ENCODE measurements around the gene KCNB1. TPM values are rescaled to one million over a fixed set of nuclear protein-coding genes. Genes with fewer than 3 reads are reported as not detected.

The KCNB1 gene
- total and polyA plus RNA-seq, 2 experiments from 2014 or later, result 0.11 to 0.13 TPM

- Histone ChIP-seq H4K20me1 (ENCODE audit: insufficient read depth) (no peaks in the 10 kb centered on the region), H3K9me3 (ENCODE audit: low read depth) (no peaks in the 10 kb centered on the region), H3K9me2 (ENCODE audit: insufficient read depth) (no peaks in the 10 kb centered on the region), H3K79me2 (ENCODE audit: insufficient read depth) (no peaks in the 10 kb centered on the region), H3K4me2 (ENCODE audit: unreplicated experiment) (no peak overlapping the region), H3K27me3 (replicated peaks; ENCODE audit: insufficient read depth) (peaks cover 16% of the 10 kb centered on the region; the same call in 1 of the 2 replicates), H3K36me3 (ENCODE audit: low read depth) (no peaks in the 10 kb centered on the region), H3K9ac (no peak overlapping the region), H3F3A (ENCODE audit: insufficient read depth) (no peaks in the 10 kb centered on the region), H3K4me1 (ENCODE audit: insufficient read depth) (no peaks in the 10 kb centered on the region), H3K27ac (no peak overlapping the region), H3K4me3 (no peak overlapping the region), H2AFZ (no peak overlapping the region)
- in situ Hi-C loops (cut with MboI), result no loop called here
- 75 to 80% methylated on average over 11 of the region's 11 CpGs for WGBS, 2 experiments (ENCODE audit: low coverage in 1 of 2, low lambda C conversion rate in 2 of 2, missing lambda C conversion rate in 2 of 2)
- DNase-seq, result no peak
- TF ChIP-seq EZH2phosphoT487 (IDR thresholded peaks at IDR 0.05; ENCODE audit: insufficient read depth, low read depth) (no peak), EZH2 (IDR thresholded peaks at IDR 0.05; ENCODE audit: insufficient read depth, poor library complexity, severe bottlenecking) (no peak)
Measured at GRCh38 chr20:49408509-49409104, 73.9 kb downstream of the KCNB1 start.

- no peaks in the 10 kb centered on the region for H3K9me2 ChIP-seq (ENCODE audit: insufficient read depth)
- TF ChIP-seq EZH2 (IDR thresholded peaks at IDR 0.05; ENCODE audit: insufficient read depth, poor library complexity, severe bottlenecking) (no peak), EZH2phosphoT487 (IDR thresholded peaks at IDR 0.05; ENCODE audit: insufficient read depth, low read depth) (no peak)
- H3K9me3 ChIP-seq (ENCODE audit: low read depth), result no peaks in the 10 kb centered on the region
- in situ Hi-C loops (cut with MboI), result no loop called here
- WGBS, 2 experiments (ENCODE audit: low coverage in 1 of 2, low lambda C conversion rate in 2 of 2, missing lambda C conversion rate in 2 of 2), result 67 to 70% methylated on average over 9 of the region's 9 CpGs
- no peak overlapping the region for H3K27ac ChIP-seq
- no peaks in the 10 kb centered on the region for H4K20me1 ChIP-seq (ENCODE audit: insufficient read depth)
- DNase-seq, result no peak
- H3K36me3 ChIP-seq (ENCODE audit: low read depth), result no peaks in the 10 kb centered on the region
- H3K9ac ChIP-seq, result no peak overlapping the region
- H3K4me2 ChIP-seq (ENCODE audit: unreplicated experiment), result no peak overlapping the region
- H3F3A ChIP-seq (ENCODE audit: insufficient read depth), result no peaks in the 10 kb centered on the region
- no peak overlapping the region for H2AFZ ChIP-seq
- H3K79me2 ChIP-seq (ENCODE audit: insufficient read depth), result no peaks in the 10 kb centered on the region
- peaks cover 3% of the 10 kb centered on the region; the same call in 1 of the 2 replicates for H3K27me3 ChIP-seq (replicated peaks; ENCODE audit: insufficient read depth)
- no peak overlapping the region for H3K4me3 ChIP-seq
- H3K4me1 ChIP-seq (ENCODE audit: insufficient read depth), result no peaks in the 10 kb centered on the region
Measured at GRCh38 chr20:49406666-49407065, 75.8 kb downstream of the KCNB1 start.

- no peaks in the 10 kb centered on the region for H3K9me2 ChIP-seq (ENCODE audit: insufficient read depth)
- TF ChIP-seq EZH2 (IDR thresholded peaks at IDR 0.05; ENCODE audit: insufficient read depth, poor library complexity, severe bottlenecking) (no peak), EZH2phosphoT487 (IDR thresholded peaks at IDR 0.05; ENCODE audit: insufficient read depth, low read depth) (no peak)
- H3K79me2 ChIP-seq (ENCODE audit: insufficient read depth), result no peaks in the 10 kb centered on the region
- no peak overlapping the region for H3K4me2 ChIP-seq (ENCODE audit: unreplicated experiment)
- H3K4me3 ChIP-seq, result no peak overlapping the region
- DNase-seq, result no peak
- peaks cover 3% of the 10 kb centered on the region; the same call in 1 of the 2 replicates for H3K4me1 ChIP-seq (ENCODE audit: insufficient read depth)
- no peaks in the 10 kb centered on the region for H4K20me1 ChIP-seq (ENCODE audit: insufficient read depth)
- in situ Hi-C loops (cut with MboI), result no loop called here
- H3K27ac ChIP-seq, result no peak overlapping the region
- no peak overlapping the region for H3K9ac ChIP-seq
- H3K27me3 ChIP-seq (replicated peaks; ENCODE audit: insufficient read depth), result peaks cover 3% of the 10 kb centered on the region; the same call in 1 of the 2 replicates
- WGBS, 2 experiments (ENCODE audit: low coverage in 1 of 2, low lambda C conversion rate in 2 of 2, missing lambda C conversion rate in 2 of 2), result 68 to 76% methylated on average over 5 of the region's 5 CpGs
- H3K9me3 ChIP-seq (ENCODE audit: low read depth), result no peaks in the 10 kb centered on the region
- H2AFZ ChIP-seq, result no peak overlapping the region
- 0 out of 2 replicates have a peak, but pooled peaks cover 3% of the 10 kb centered on the region for H3F3A ChIP-seq (ENCODE audit: insufficient read depth)
- H3K36me3 ChIP-seq (ENCODE audit: low read depth), result no peaks in the 10 kb centered on the region
Measured at GRCh38 chr20:49405696-49406095, 76.8 kb downstream of the KCNB1 start.

GRCh38 chr20:49405062-49405683 is 77.3 kb downstream of the KCNB1 start:
- Histone ChIP-seq H3K79me2 (ENCODE audit: insufficient read depth) (no peaks in the 10 kb centered on the region), H3K4me2 (ENCODE audit: unreplicated experiment) (no peak overlapping the region), H3K9me3 (ENCODE audit: low read depth) (no peaks in the 10 kb centered on the region), H3K4me3 (no peak overlapping the region), H3K27me3 (replicated peaks; ENCODE audit: insufficient read depth) (peaks cover 3% of the 10 kb centered on the region; the same call in 1 of the 2 replicates), H3K9ac (no peak overlapping the region), H3K9me2 (ENCODE audit: insufficient read depth) (no peaks in the 10 kb centered on the region), H3K4me1 (ENCODE audit: insufficient read depth) (peaks cover 8% of the 10 kb centered on the region), H3K27ac (no peak overlapping the region), H3F3A (ENCODE audit: insufficient read depth) (0 out of 2 replicates have a peak, but pooled peaks cover 7% of the 10 kb centered on the region), H4K20me1 (ENCODE audit: insufficient read depth) (no peaks in the 10 kb centered on the region), H2AFZ (no peak overlapping the region), H3K36me3 (ENCODE audit: low read depth) (no peaks in the 10 kb centered on the region)
- in situ Hi-C loops (cut with MboI), result no loop called here
- WGBS, 2 experiments (ENCODE audit: low coverage in 1 of 2, low lambda C conversion rate in 2 of 2, missing lambda C conversion rate in 2 of 2), result 40 to 42% methylated on average over 8 of the region's 8 CpGs
- no peak for TF ChIP-seq EZH2 (IDR thresholded peaks at IDR 0.05; ENCODE audit: insufficient read depth, poor library complexity, severe bottlenecking)
- no peak for TF ChIP-seq EZH2phosphoT487 (IDR thresholded peaks at IDR 0.05; ENCODE audit: insufficient read depth, low read depth)
- DNase-seq, result no peak
